Chondrocyte (in vitro differentiated cells): ENCODE results near the gene RAB14. TPM values are rescaled to one million over a fixed set of nuclear protein-coding genes. Genes with fewer than 3 reads are reported as not detected.
"Not testable (repeated sequence)": the region's sequence is repeated elsewhere in the genome, so short reads cannot be mapped to it uniquely, and the experiment has no call there.

Experiments
- DNase-seq: peaks from one replicate; pipeline ENCODE4 v3.0.0; 2021; ENCODE audit warnings: mixed read lengths, low spot score
- H3K27ac Mint-ChIP-seq: one replicate; pipeline ENCODE4 v1.8.0; 2021; ENCODE audit warnings: mild to moderate bottlenecking, moderate library complexity, mixed read lengths; ENCODE audit not compliant: unreplicated experiment
- H3K27me3 Mint-ChIP-seq: 2 replicates; pipeline ENCODE4 v1.8.0; 2021; ENCODE audit warnings: low read depth, mixed read lengths
- H3K36me3 Mint-ChIP-seq: 2 replicates; pipeline ENCODE4 v1.8.0; 2021; ENCODE audit warnings: low read depth, mixed read lengths
- H3K4me1 Mint-ChIP-seq: 2 replicates; pipeline ENCODE4 v1.8.0; 2021; ENCODE audit warnings: low read depth, mild to moderate bottlenecking, mixed read lengths
- H3K4me3 Mint-ChIP-seq: one replicate; pipeline ENCODE4 v1.8.0; 2021; ENCODE audit warnings: mild to moderate bottlenecking, moderate library complexity, mixed read lengths; ENCODE audit not compliant: unreplicated experiment
- H3K9me3 Mint-ChIP-seq: 2 replicates; pipeline ENCODE4 v1.8.0; 2021; ENCODE audit warnings: low read depth, mixed read lengths
- total RNA-seq: library from RNA; stranded (reverse); gene quantifications from 3 replicates; pipeline ENCODE4 v1.2.1, GENCODE V29; 2021
- TF ChIP-seq, protein P1 (sequence below): fragments of 200-600 bp; sonication (generic); IDR thresholded peaks from 2 replicates; pipeline ENCODE4 v1.5.0; 2021; ENCODE audit warnings: antibody characterized with exemption, mild to moderate bottlenecking, moderate library complexity

The RAB14 gene
- total RNA-seq, 1 donor from 2014 or later = 64.3 TPM

DNA sequence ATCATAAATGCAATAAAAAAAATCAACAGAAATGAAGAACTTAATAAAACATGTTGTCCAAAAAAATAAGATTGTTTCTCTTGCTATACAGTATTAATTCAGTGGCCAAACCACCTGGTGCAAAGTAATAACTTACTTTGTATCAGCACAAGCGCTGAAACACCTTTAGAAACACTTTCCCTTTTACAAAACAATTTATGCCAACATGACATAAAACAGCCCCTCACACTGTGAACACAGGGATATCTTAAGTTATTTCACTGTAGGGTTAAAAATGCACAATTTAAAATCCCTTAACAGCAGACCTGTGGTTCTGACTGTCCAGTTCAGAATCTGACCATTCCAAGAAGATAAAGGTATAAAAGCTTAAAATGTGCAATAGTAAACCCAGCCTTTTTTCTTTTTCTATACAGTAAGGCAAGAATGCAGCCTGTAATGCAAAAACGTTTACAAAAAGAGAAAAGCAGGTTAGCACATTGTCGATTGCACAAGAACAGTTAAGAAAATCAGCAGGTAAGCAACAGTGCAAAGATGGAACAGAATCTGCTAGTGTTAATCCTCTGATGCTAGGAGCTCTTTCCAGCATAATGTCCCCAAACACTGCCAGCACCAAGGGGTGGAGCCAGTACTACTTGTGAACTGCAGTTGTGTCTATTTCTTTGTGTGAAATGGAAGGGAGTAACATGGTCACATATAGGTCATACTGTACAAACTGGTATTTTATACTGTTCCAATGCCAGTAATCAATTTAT lies 21.6 kb downstream of the RAB14 start:
- DNase-seq = no peak
- H3K27me3 Mint-ChIP-seq = no peaks in the 10 kb centered on the region
- peaks cover 10% of the 10 kb centered on the region for H3K36me3 Mint-ChIP-seq
- TF ChIP-seq, protein P1, sequence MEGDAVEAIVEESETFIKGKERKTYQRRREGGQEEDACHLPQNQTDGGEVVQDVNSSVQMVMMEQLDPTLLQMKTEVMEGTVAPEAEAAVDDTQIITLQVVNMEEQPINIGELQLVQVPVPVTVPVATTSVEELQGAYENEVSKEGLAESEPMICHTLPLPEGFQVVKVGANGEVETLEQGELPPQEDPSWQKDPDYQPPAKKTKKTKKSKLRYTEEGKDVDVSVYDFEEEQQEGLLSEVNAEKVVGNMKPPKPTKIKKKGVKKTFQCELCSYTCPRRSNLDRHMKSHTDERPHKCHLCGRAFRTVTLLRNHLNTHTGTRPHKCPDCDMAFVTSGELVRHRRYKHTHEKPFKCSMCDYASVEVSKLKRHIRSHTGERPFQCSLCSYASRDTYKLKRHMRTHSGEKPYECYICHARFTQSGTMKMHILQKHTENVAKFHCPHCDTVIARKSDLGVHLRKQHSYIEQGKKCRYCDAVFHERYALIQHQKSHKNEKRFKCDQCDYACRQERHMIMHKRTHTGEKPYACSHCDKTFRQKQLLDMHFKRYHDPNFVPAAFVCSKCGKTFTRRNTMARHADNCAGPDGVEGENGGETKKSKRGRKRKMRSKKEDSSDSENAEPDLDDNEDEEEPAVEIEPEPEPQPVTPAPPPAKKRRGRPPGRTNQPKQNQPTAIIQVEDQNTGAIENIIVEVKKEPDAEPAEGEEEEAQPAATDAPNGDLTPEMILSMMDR = no peak
- no peak overlapping the region for H3K4me3 Mint-ChIP-seq
- no peak overlapping the region for H3K27ac Mint-ChIP-seq
- H3K4me1 Mint-ChIP-seq = peaks cover 29% of the 10 kb centered on the region
- no peaks in the 10 kb centered on the region for H3K9me3 Mint-ChIP-seq

DNA sequence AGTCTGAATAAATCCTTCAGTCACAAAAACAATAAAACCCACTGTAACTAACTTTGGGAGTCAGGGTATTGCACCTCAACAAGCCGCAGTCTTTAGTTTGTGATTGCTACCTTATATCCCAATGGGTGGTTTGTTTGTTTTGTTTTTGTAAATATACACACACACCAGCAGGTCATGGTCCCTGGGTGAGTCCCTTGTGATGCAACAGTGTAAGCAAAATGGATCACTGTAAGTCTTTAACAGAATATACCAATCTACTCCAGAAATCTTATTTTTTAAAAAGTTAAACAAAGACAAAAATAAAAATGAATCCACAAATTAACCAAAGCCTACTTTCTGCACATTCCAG lies 22.3 kb downstream of the RAB14 start:
- H3K27ac Mint-ChIP-seq, H3K4me3 Mint-ChIP-seq, H3K36me3 Mint-ChIP-seq, H3K27me3 Mint-ChIP-seq, H3K9me3 Mint-ChIP-seq, DNase-seq: not testable (repeated sequence)
- H3K4me1 Mint-ChIP-seq = peaks cover 26% of the 10 kb centered on the region

DNA sequence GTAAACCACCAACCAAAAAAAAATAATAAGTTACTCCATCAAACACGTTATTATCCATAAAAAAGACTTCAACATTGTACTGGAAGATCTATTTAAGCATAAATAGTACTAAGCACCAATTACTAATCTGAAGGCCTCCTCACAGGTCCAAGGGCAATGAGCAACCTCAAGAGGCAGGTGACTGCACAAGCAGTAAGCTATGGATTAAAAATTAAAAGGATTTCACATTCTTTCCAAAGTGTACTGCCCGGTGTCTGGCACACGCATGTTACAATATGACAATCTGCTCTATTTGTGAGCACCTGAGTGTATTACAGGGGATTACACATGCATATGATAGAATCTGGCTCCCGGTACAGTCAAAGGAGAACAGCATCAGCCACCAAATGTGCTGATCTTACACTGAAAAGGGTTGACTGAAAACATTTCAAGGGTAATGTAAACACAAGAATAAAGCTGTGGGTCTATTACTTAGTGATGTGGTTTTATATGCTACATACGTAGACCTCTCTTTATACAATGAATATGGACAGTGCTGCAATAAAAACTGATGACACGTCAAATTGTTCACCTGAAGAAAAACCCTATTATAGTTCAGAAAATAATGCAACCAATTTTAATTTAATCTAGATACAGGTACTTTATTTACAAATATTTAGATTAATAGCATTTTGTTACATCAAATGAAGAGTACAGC lies 22.8 kb downstream of the RAB14 start:
- no peak overlapping the region for H3K4me3 Mint-ChIP-seq
- peaks cover 10% of the 10 kb centered on the region for H3K36me3 Mint-ChIP-seq
- TF ChIP-seq, protein P1 = no peak

DNA sequence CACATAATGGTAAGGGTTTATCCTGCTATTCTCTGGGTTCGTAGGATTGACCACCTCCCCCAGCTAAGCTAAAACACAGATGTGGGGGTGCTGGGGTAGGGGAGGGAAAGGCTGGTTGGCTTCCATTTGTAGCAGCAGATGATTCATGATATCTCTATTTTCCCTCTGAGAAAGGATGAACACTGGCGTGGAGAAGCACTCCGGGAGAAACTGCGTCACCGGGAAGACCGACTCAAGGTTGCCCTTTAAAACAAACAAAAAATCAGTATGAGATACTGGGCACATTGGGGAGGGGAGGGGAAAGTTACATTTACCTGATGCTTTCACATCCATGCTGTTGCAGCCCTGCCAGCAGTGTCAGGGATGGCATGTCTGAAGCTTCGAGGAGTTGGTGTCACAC lies 28.2 kb downstream of the RAB14 start:
- Mint-ChIP-seq H3K27me3 (no peaks in the 10 kb centered on the region), H3K4me1 (peaks cover 4% of the 10 kb centered on the region), H3K9me3 (no peaks in the 10 kb centered on the region), H3K36me3 (peaks cover 17% of the 10 kb centered on the region), H3K4me3 (no peak overlapping the region), H3K27ac (peak overlapping the region; percentile 1)
- no peak for DNase-seq
- TF ChIP-seq, protein P1 = no peak

More for the DNA sequence above, 22.8 kb downstream of the RAB14 start:
- Mint-ChIP-seq H3K4me1 (peaks cover 23% of the 10 kb centered on the region), H3K27me3 (no peaks in the 10 kb centered on the region), H3K27ac (no peak overlapping the region), H3K9me3 (no peaks in the 10 kb centered on the region)
- DNase-seq = no peak

DNA sequence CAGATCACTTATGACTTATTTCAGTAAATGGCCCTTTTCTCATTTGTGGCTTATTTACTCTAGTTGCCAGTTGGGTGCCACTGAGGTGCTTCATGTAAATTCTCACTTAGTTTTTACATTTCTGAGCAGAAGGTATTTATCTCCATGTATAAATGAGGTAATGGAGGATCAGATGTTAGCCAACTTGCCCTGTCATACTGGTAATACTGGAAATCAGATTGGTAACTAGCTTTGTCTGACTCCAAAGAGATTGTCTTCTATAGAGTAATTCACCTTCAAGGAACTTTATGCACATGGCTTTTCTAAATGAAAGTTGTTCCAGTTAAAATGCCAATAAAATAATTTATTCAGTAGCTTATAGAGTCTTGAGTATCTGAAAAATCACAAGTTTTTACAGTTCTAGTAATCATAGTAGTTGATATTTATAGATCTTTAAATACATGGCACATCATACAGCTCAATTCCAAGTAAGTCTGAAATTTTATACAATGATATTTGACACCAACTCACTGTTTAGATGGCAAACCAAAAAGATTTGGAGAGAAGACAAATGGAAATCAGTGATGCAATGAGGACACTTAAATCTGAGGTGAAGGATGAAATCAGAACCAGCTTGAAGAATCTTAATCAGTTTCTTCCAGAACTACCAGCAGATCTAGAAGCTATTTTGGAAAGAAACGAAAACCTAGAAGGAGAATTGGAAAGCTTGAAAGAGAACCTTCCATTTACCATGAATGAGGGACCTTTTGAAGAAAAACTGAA lies 28.8 kb downstream of the RAB14 start:
- H3K9me3 Mint-ChIP-seq = no peaks in the 10 kb centered on the region
- TF ChIP-seq, protein P1 = no peak
- H3K4me1 Mint-ChIP-seq = peaks cover 4% of the 10 kb centered on the region
- no peak overlapping the region for H3K27ac Mint-ChIP-seq
- no peak for DNase-seq
- peaks cover 21% of the 10 kb centered on the region for H3K36me3 Mint-ChIP-seq
- no peak overlapping the region for H3K4me3 Mint-ChIP-seq
- H3K27me3 Mint-ChIP-seq = no peaks in the 10 kb centered on the region
